ENCODE measurements around the gene COL8A1.
A peak's percentile ranks its signal among the peaks of the same experiment; 100 is the strongest.

Gene COL8A1

DNA sequence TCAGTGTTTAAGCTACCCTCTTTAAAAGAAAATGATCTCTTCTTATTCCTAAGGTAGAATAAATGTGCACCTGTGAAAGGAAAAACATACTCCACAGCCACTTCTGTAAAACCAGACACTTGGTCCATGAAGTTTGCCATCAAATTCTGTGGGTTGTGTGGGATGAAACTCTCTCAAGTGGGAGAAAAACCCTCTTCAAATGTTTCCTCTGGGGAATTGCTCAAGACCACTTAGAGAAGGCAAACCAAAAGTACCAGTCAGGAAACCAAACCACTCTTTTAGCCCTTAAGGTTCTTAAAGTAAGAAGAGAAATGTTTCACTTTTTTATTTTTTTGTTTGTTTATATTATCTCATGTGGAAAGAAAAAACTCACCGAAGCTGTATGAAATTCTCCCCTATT, 1.2 kb downstream of the COL8A1 start:
- no peak for DNase-seq

GRCh38 chr3:99640214-99640851, 1.9 kb downstream of the COL8A1 start:
- no peak for DNase-seq

DNA sequence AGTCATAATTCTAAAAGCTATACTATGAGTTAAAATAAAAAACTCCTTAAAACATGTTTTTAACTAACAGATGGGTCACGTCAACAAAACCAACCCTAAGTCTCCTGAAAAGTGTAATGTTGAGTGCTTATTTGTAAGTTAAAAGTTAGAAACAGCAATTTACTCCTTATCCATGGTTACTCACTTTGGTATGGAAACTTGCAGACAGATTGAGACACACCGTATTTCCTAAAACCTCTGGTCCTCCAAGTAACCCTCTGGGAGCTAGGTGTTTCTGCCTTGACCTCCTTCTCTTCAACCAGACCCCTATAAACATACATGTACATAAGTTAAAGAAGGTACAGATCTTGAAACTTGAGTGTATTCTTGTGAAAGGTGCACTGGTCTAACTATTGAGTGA, 3.1 kb downstream of the COL8A1 start:
- no peak for DNase-seq

DNA sequence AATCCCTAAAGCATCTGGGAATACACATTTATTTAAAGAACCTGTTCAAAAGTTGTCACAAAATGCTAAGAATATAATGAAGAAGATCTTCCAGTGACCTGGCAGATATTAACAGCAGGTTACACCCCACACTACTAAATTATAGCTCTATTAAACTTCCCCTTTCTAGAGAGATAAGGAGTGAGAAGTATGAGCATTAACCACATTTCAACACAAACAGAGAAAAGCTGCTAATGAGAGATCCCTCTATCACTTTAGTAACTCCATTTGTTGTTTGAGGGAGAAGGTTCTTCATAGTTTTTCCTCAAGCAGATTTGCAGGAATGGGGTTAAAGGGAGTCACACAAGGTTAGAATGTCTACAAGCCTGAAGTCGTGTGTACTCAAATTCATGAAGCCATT, 3.6 kb downstream of the COL8A1 start:
- no peak for DNase-seq

- no peak for DNase-seq
These were observed 5.6 kb downstream of the COL8A1 start for GRCh38 chr3:99644017-99644416.

DNA sequence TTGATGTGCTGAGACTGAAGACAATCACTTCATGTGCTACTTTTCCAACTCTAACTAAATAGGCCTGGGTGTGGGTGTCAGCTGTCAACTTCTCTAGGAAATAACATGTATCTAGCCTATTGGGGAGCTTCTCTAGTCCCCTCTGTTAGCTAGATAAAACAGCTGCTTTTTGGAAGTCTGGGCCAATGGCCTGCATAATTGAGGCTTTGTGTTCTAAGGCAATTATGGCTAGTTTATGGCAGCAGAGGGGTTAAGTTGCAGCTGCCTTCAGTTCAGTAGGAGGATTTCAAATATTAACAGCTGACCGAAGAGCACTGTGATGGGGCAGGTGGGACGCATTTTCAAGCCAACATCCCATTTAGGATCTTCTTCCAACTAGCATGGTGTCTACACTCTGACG, 6.4 kb downstream of the COL8A1 start:
- no peak for DNase-seq

DNA sequence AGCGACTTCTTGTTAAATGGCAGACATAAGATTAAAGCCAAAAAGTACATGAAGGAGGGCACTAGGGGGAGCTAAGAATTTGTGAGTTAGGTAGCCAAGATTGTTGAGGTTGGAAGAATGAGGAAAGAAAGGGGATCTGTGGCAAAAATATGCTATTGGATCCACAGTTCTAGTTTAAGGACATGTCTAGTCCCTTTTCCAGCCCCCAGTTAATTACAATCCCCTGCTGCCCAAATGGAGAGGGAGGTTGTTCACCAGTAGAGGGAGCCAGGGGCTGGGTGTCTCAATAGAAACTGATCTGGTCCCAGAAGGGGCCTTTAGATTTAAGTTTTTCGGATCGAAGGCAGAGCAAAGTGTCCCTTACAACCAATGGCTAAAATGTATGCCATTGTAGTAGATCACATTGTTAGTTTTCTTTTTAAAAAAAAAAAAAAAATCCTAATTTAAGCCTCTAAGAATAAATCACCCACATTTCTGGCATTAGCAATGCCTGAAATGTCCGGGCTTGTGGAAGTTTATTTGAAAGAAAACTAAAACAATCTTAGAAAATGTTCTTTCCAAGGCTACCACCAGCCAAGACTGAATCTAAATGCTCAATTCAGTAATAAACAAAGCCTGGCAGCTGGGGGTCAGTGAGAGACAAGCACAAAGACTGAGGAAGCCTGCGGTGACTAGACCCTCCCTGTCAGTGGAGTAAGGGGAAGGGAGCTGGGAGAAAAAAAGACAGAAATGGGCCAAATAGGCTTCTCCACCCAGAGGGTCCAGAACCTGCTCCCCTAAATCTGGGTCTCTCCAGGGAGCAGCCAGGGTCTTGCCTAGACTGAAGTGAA, 7.1 kb downstream of the COL8A1 start:
- peak in 3 of 51 donors; percentile 14 to 16 (median 14) for DNase-seq

DNA sequence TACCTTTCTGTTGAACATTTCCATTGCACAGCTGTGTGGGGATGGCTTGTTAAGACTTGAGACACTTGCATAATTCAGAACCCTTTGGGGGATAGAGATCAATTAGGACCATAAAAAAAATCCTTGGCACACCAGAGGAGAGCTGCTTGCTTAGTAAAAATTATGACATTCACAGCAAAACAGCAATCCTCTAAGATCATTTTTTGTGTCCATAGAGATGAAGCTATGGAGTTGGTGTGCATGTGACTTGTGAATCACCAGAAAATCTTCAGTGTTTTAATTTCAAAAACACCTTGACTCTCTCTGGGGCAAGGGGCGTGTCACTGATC, 7.7 kb downstream of the COL8A1 start:
- no peak for DNase-seq

DNA sequence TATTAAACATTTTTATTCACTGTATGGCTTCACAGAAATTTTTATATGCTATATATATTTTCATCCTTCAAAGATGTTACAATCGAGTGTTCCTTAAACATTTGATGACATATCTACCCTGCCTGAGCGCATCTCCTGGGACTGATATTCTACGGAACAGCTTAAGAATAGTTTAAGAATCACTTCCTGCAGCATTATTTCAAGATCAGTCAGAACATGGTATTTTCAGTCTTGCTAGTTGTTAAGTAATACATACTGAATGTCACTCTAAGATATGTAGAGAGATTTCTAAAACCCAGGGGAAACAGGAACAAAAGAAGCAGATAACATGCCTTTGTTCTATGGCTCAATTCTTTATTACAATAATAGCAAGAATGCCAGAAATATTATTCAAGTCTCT, 8.7 kb downstream of the COL8A1 start:
- DNase-seq: no peak

DNA sequence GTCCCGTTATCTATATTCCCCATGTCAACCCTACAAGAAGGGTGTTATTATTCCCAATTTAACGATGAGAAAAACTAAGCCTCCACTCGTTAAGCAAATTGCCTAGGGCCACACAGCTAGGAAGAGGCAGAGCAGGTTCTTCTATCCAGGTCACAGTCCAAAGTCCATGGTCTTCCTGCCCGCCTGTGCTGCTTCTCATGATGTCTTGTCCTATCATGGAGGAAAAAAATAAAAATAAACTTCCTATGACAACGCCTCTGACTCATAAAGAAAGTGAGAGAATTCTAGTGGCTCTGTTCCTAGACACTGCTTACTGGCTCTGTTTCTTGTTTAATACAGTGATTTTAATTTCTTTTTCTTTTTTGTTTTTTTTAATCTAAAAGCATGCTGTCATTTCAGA, 9.7 kb downstream of the COL8A1 start:
- no peak for DNase-seq

DNA sequence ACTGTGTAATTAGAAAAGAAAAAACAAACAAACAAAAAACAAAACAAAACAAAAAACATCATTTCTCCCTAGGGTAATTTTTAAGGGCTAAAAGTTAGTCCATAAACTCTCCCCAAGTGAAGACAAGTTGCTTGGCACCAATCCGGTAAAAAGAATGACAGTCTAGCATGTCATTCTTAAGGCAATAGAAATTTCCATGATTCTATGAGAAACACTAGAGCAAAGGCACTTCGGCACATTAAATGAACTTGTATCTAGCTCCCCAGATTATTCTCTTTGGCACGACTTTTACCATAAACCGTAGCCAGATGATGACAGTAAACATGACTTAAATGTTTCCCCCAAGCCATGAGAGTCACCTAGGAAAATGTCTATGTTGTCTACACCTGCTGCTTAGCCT, 10.1 kb downstream of the COL8A1 start:
- DNase-seq: no peak

GRCh38 chr3:99651531-99651930, 13.1 kb downstream of the COL8A1 start:
- DNase-seq: no peak

DNA sequence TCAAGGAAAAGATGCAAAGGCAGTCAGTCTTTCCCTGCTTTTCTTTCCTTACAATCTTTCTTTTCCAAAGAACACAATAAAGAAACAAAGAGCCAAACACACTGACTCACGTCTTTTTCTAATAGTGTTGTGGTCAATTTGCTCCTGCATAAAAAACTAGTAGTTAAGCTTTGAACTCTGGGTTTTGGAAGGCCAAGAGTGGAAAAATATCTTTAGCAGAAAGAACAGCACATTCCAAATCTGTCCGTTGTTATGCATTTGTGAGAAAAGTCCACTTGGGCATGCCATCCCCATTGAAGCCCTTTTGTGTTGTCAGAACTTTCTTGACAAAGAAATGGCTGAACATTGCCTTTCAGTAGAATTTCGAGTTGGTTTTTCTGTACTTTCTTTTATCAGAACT, 18.2 kb downstream of the COL8A1 start:
- DNase-seq: peak in 1 of 51 donors; percentile 12

DNA sequence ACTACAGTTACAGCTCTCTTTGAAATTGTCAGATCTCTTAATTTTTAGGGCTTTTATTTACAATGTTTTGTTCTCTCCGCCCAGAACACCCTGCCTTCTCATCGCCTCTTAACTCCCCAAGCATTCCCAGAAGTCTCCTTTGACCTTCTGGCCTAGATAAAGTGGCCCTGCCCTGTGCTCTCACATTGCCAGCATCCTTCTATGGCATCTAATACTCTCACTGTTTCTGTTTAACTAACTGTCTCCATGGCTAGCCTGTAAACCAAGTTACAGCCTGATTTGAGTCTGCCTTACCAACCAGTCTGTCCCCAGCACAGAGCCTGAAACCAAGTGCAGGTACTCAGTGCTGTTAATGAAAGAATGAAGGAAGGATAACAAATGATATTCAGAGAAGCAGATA, 19.9 kb downstream of the COL8A1 start:
- no peak for DNase-seq

- DNase-seq: no peak
These were observed 20.6 kb downstream of the COL8A1 start for GRCh38 chr3:99659032-99659431.

GRCh38 chr3:99659951-99660350, 21.6 kb downstream of the COL8A1 start:
- no peak for DNase-seq

DNA sequence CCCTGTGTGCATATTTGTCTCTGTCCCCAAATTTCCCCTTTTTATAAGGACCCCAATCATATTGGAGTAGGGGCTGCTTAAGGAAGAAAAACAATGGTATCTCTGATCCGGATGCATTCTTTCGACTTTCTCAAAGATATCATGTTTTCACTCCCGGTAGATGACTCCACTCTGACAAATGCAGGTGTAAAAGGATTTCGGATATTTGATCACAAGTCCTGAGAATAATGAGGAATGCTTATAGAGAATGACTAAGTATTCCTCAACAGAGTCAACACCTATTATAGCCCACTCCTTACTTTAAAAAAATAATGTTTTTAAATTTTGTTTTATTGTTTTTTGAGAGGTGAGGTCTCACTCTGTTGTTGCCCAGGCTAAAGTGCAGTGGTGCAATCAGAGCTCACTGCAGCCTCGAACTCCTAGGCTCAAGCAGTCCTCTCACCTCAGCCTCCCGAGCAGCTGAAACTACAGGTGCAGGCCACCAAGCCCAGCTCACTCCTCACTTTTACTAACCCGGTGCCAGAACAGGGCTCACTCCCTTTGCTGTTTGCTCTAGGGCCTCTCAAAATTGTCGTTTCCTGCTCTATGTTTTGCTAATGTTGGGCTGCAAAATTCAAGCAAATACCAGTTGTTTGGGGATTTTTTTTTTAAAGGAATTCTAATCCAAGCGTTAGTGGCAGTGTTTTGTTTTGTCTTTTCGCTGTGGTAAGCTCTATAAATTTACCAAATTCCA, 24.6 kb downstream of the COL8A1 start:
- DNase-seq: no peak

DNA sequence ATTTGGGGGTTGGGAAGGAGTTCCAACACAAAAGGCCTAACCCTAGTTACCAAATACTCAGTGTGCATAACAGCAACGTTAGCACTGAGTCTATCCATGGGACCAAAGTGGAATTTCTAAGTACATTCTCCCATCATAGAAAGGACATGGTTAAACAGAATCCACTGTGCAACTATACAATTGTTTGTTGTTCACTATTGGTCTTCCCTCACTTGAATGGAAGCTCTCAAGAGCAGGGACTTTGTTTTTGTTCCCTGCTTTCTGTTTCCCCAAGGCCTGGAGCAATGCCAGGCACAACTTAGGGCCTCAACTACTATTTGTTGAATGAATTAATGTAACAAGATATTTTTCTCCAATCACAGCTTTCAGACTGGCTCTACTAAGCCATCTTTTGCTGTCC, 25.6 kb downstream of the COL8A1 start:
- DNase-seq: peak in 1 of 51 donors; percentile 7

GRCh38 chr3:99665017-99665416, 26.6 kb downstream of the COL8A1 start:
- no peak for DNase-seq

DNA sequence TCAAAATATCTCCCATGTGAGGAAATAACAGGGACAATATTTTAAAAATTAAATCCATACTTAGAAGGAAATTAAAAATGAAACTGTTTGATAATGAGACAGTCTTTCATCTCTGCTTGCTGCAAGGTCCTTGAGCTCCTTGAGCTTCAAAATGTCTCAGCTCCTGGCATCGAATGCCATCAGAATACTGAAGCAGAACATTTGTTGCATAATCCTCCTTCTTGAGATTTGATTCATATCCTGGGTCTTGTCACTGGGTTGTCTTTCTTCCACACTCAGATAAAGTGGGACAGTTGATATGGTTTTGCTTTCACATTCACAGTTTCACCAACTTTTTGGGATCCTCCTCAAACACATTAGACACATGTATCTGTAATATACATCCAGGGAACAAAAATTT, 27.8 kb downstream of the COL8A1 start:
- no peak for DNase-seq

DNA sequence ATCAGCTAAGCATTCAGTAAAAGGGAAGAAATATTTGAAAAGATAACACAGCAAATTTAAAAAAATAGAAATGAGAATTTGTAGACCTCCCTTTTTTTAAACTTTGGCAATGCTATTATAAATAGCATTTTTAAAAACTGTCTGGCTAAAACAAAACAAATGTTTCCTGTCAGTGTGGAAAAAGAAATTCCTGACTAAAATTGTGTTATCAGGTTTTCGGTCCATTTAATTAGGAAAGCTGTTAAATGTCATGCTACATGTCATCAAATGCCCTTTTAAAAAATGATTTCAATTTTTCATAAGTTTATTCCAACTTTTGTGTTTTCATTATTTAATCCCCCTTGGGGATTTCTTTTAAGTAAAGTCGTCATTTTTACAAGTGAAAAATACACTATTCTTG, 29.6 kb downstream of the COL8A1 start:
- DNase-seq: no peak

GRCh38 chr3:99669879-99670555, 31.6 kb downstream of the COL8A1 start:
- no peak for DNase-seq
